HCT116 (cell line): ENCODE data around the gene TBC1D22B. TPM values are rescaled to one million over a fixed set of nuclear protein-coding genes. Genes with fewer than 3 reads are reported as not detected.

Experiments
- ATAC-seq: fragments of 200-7000 bp; cut with Tn5 transposase; 2 replicates; pipeline ENCODE4 v1.9.1; 2020; ENCODE audit warnings: mild to moderate bottlenecking, moderate library complexity
- BruUV-seq: library from RNA; stranded (reverse); fragments of 400-500 nt; replicated peaks from 2 replicates; lab custom pipeline; 2021; lab: Mats Ljungman, UMichigan
- CTCF ChIA-PET: fragments of 300-600 bp; sonication (Branson Sonifier 250); formaldehyde crosslinking; loops from one replicate; lab custom pipeline; 2021; ENCODE audit warnings: antibody characterized with exemption; lab: Charles Lee
- POLR2A ChIA-PET: fragments of 300-600, 350-600 bp; sonication (Branson Sonifier 250); formaldehyde crosslinking; loops from one replicate; lab custom pipeline; 2021; ENCODE audit warnings: antibody characterized with exemption; lab: Charles Lee
- RAD21 ChIA-PET, 2 experiments: fragments of 300-600 bp; sonication (Branson Sonifier 250); formaldehyde crosslinking; loops; one replicate each; lab custom pipeline; 2023; ENCODE audit warnings: low total read pairs in 2 of 2; ENCODE audit not compliant: uncharacterized antibody in 2 of 2, unreplicated experiment in 2 of 2, low non-redundant PET in 1 of 2; lab: Charles Lee
- DNase-seq: peaks from one replicate; pipeline ENCODE4 v3.0.0-alpha.2; 2010; ENCODE audit warnings: low read depth, low spot score
- H2AFZ ChIP-seq: fragments of 200-600 bp; shearing (Covaris generic), sonication (generic); 2 replicates; pipeline ENCODE4 v1.6.1; 2017; ENCODE audit warnings: low read depth, mixed run types, mixed read lengths, antibody characterized with exemption, low read length; ENCODE audit not compliant: poor library complexity, severe bottlenecking
- H3K27ac ChIP-seq: 2 replicates; pipeline ENCODE4 v1.5.1; 2012; ENCODE audit warnings: low read depth, low read length
- H3K27me3 ChIP-seq: fragments of 200-600 bp; sonication (generic); 2 replicates; pipeline ENCODE4 v1.6.1; 2016; ENCODE audit warnings: mixed run types, low read length, mixed read lengths; ENCODE audit not compliant: insufficient read depth
- H3K36me3 ChIP-seq, 2 experiments: fragments of 200-500 bp in 1 of 2; fragments of 200-600 bp in 1 of 2; sonication (Bioruptor generic) in 1 of 2; sonication (generic) in 1 of 2; 2 replicates each; pipeline versions ENCODE4 v1.5.1 to v1.6.1; 2014 to 2016; ENCODE audit warnings: low read length in 2 of 2, inconsistent platforms in 1 of 2, mixed read lengths in 1 of 2, mixed run types in 1 of 2; ENCODE audit not compliant: insufficient read depth in 2 of 2, control insufficient read depth in 1 of 2
- H3K4me1 ChIP-seq, 2 experiments: fragments of 200-600 bp in 1 of 2; sonication (generic) in 1 of 2; 2 replicates each; pipeline versions ENCODE4 v1.5.1 to v1.6.1; 2012 to 2017; ENCODE audit warnings: low read length in 2 of 2, inconsistent platforms in 1 of 2, mild to moderate bottlenecking in 1 of 2, mixed read lengths in 1 of 2, mixed run types in 1 of 2, moderate library complexity in 1 of 2; ENCODE audit not compliant: insufficient read depth in 2 of 2, control insufficient read depth in 1 of 2
- H3K4me2 ChIP-seq: fragments of 200-600 bp; sonication (generic); 2 replicates; pipeline ENCODE4 v1.6.1; 2017; ENCODE audit warnings: mixed run types, low read length, mixed read lengths
- H3K4me3 ChIP-seq, 2 experiments: fragments of 200-600 bp in 1 of 2; sonication (generic) in 1 of 2; replicated peaks in 1 of 2; 2 replicates each; pipeline ENCODE4 v1.5.1; 2011 to 2016; ENCODE audit warnings: low read length in 2 of 2, control low read depth in 1 of 2, low read depth in 1 of 2, mild to moderate bottlenecking in 1 of 2, mixed read lengths in 1 of 2, mixed run types in 1 of 2
- H3K79me2 ChIP-seq: fragments of 200-600 bp; sonication (generic); 2 replicates; pipeline ENCODE4 v1.6.1; 2017; ENCODE audit warnings: mild to moderate bottlenecking, mixed run types, low read length, moderate library complexity, mixed read lengths; ENCODE audit not compliant: insufficient read depth
- H3K9ac ChIP-seq: fragments of 200-600 bp; sonication (generic); 2 replicates; pipeline ENCODE4 v1.6.1; 2016; ENCODE audit warnings: low read length, mixed read lengths
- H3K9me2 ChIP-seq: fragments of 200-600 bp; sonication (generic), shearing (Covaris generic); 2 replicates; pipeline ENCODE4 v1.6.1; 2017; ENCODE audit warnings: mixed run types, mild to moderate bottlenecking, moderate library complexity; ENCODE audit not compliant: insufficient read depth
- H3K9me3 ChIP-seq, 2 experiments: fragments of 200-500 bp in 1 of 2; fragments of 200-600 bp in 1 of 2; sonication (Bioruptor generic) in 1 of 2; sonication (generic) in 1 of 2; 2 replicates each; pipeline ENCODE4 v1.6.1; 2014 to 2017; ENCODE audit warnings: low read length in 2 of 2, mixed read lengths in 2 of 2, inconsistent platforms in 1 of 2, low read depth in 1 of 2, mild to moderate bottlenecking in 1 of 2, mixed run types in 1 of 2, moderate library complexity in 1 of 2; ENCODE audit not compliant: control insufficient read depth in 1 of 2, insufficient read depth in 1 of 2
- H4K20me1 ChIP-seq: fragments of 200-600 bp; sonication (generic), shearing (Covaris generic); 2 replicates; pipeline ENCODE4 v1.6.1; 2017; ENCODE audit warnings: mixed run types, mild to moderate bottlenecking, moderate library complexity; ENCODE audit not compliant: insufficient read depth
- CEBPB ChIP-seq: IDR thresholded peaks from 2 replicates; pipeline ENCODE4 v1.6.1; 2012; ENCODE audit warnings: low read depth
- ELF1 ChIP-seq: IDR thresholded peaks from 2 replicates; pipeline ENCODE4 v1.6.1; 2012; ENCODE audit warnings: low read depth, borderline replicate concordance
- YY1 ChIP-seq: IDR thresholded peaks from 2 replicates; pipeline ENCODE4 v1.6.1; 2011; ENCODE audit warnings: low read length, low read depth, moderate library complexity, mild to moderate bottlenecking; ENCODE audit not compliant: insufficient replicate concordance; ENCODE audit errors: extremely low read depth
- ZFX ChIP-seq: fragments of 450-650 bp; IDR thresholded peaks from 2 replicates; pipeline ENCODE4 v1.6.1; 2017
- intact Hi-C: fragments of 100-400 bp; cut with micrococcal nuclease; formaldehyde crosslinking; loops from 2 replicates; pipeline ENCODE4 v1.10.0; 2022
- total RNA-seq: library from RNA; stranded (reverse); gene quantifications from one replicate; pipeline ENCODE4 v1.2.1, GENCODE V29; 2021; ENCODE audit not compliant: unreplicated experiment
- TF ChIP-seq, protein P1 (sequence below): IDR thresholded peaks from 2 replicates; pipeline ENCODE4 v1.6.1; 2012; ENCODE audit warnings: low read depth
- TF ChIP-seq, protein P2 (sequence below), 3 experiments: fragments of 200-600 bp in 1 of 3; sonication (generic) in 1 of 3; IDR thresholded peaks in 2 of 3; conservative IDR thresholded peaks in 1 of 3; 2 replicates each; pipeline ENCODE4 v1.5.1; 2012 to 2017; ENCODE audit warnings: low read depth in 2 of 3, low read length in 2 of 3, antibody characterized with exemption in 1 of 3, borderline replicate concordance in 1 of 3, control low read depth in 1 of 3, mild to moderate bottlenecking in 1 of 3, mixed read lengths in 1 of 3, mixed run types in 1 of 3, moderate library complexity in 1 of 3; ENCODE audit not compliant: insufficient read depth in 1 of 3

TBC1D22B gene
- total RNA-seq, 1 experiment from 2014 or later: 9.1 TPM

DNA sequence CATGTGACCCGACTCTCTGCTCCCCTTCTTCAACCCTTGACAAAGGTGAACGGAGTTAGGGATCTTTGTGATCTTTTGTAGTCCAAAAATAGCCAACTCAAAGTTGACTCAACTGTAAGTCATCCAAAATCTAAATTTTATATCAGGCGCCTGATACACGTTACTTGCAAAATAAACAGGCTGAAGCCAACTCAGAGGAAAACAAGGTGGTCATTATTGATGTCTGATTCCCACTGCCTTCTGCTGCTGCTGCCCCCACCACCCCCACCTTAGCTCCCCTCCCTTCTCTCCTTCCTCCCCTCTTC lies 83.0 kb downstream of the TBC1D22B start:
- H3K9ac ChIP-seq: no peak overlapping the region
- H3K36me3 ChIP-seq: no peaks in the 10 kb centered on the region
- no peak for ATAC-seq
- intact Hi-C loops: no loop called here
- 0 out of 2 replicates have a peak overlapping the region, but pooled peaks have one; percentile 7 for H3K4me2 ChIP-seq
- no peaks in the 10 kb centered on the region for H3K9me3 ChIP-seq
- RAD21 ChIA-PET: no interaction called here
- H3K4me1 ChIP-seq: peaks cover 0 to 6% of the 10 kb centered on the region in 2 experiments; a peak in 2 of 4 replicates
- no peak overlapping the region for H3K4me3 ChIP-seq
- H2AFZ ChIP-seq: no peak overlapping the region
- H4K20me1 ChIP-seq: no peaks in the 10 kb centered on the region
- CTCF ChIA-PET: no interaction called here
- DNase-seq: no peak
- no peaks in the 10 kb centered on the region for H3K79me2 ChIP-seq
- no TSS peak for BruUV-seq
- POLR2A ChIA-PET: no interaction called here
- H3K9me2 ChIP-seq: no peaks in the 10 kb centered on the region
- TF ChIP-seq, protein P1, sequence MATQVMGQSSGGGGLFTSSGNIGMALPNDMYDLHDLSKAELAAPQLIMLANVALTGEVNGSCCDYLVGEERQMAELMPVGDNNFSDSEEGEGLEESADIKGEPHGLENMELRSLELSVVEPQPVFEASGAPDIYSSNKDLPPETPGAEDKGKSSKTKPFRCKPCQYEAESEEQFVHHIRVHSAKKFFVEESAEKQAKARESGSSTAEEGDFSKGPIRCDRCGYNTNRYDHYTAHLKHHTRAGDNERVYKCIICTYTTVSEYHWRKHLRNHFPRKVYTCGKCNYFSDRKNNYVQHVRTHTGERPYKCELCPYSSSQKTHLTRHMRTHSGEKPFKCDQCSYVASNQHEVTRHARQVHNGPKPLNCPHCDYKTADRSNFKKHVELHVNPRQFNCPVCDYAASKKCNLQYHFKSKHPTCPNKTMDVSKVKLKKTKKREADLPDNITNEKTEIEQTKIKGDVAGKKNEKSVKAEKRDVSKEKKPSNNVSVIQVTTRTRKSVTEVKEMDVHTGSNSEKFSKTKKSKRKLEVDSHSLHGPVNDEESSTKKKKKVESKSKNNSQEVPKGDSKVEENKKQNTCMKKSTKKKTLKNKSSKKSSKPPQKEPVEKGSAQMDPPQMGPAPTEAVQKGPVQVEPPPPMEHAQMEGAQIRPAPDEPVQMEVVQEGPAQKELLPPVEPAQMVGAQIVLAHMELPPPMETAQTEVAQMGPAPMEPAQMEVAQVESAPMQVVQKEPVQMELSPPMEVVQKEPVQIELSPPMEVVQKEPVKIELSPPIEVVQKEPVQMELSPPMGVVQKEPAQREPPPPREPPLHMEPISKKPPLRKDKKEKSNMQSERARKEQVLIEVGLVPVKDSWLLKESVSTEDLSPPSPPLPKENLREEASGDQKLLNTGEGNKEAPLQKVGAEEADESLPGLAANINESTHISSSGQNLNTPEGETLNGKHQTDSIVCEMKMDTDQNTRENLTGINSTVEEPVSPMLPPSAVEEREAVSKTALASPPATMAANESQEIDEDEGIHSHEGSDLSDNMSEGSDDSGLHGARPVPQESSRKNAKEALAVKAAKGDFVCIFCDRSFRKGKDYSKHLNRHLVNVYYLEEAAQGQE: no peak
- TF ChIP-seq YY1: no peak
- TF ChIP-seq, protein P2, sequence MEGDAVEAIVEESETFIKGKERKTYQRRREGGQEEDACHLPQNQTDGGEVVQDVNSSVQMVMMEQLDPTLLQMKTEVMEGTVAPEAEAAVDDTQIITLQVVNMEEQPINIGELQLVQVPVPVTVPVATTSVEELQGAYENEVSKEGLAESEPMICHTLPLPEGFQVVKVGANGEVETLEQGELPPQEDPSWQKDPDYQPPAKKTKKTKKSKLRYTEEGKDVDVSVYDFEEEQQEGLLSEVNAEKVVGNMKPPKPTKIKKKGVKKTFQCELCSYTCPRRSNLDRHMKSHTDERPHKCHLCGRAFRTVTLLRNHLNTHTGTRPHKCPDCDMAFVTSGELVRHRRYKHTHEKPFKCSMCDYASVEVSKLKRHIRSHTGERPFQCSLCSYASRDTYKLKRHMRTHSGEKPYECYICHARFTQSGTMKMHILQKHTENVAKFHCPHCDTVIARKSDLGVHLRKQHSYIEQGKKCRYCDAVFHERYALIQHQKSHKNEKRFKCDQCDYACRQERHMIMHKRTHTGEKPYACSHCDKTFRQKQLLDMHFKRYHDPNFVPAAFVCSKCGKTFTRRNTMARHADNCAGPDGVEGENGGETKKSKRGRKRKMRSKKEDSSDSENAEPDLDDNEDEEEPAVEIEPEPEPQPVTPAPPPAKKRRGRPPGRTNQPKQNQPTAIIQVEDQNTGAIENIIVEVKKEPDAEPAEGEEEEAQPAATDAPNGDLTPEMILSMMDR (IDR thresholded peaks at IDR 0.05 in 2 of 3, conservative IDR thresholded peaks at IDR 0.05 in 1 of 3; ENCODE audit: borderline replicate concordance in 1 of 3, insufficient read depth in 1 of 3, low read depth in 2 of 3, low read length in 2 of 3): no peak
- no peak for TF ChIP-seq ZFX
- TF ChIP-seq CEBPB: no peak
- no peak for TF ChIP-seq ELF1
- TF ChIP-seq, all 23 proteins: peak for 0
- Histone ChIP-seq H3K27ac (no peak overlapping the region), H3K27me3 (no peaks in the 10 kb centered on the region)
